Measurements from ENCODE around the gene ITPKC.

- TF ChIP-seq RAD51 (IDR thresholded peaks at IDR 0.05; ENCODE audit: borderline replicate concordance, low read depth) (no peak), ZNF780A (CRISPR knock-in tag; IDR thresholded peaks at IDR 0.05) (no peak), CTCF (IDR thresholded peaks at IDR 0.05 in 2 of 3, conservative IDR thresholded peaks at IDR 0.05 in 1 of 3; ENCODE audit: insufficient read depth in 2 of 3, low read depth in 1 of 3, low read length in 3 of 3) (no peak), RFX1 (IDR thresholded peaks at IDR 0.05) (no peak), CREB1 (IDR thresholded peaks at IDR 0.05) (no peak), CREB1 (CRISPR knock-in tag; IDR thresholded peaks at IDR 0.05) (no peak), REST (IDR thresholded peaks at IDR 0.05; ENCODE audit: borderline replicate concordance) (no peak), REST (CRISPR knock-in tag; IDR thresholded peaks at IDR 0.05; ENCODE audit: low read depth) (no peak), ZNF274 (IDR thresholded peaks at IDR 0.05; ENCODE audit: borderline replicate concordance, low read depth, low read length) (no peak), HNRNPH1 (optimal IDR thresholded peaks at IDR 0.05; ENCODE audit: low read depth, low read length) (no peak), CHD1 (IDR thresholded peaks at IDR 0.05; ENCODE audit: low read length) (no peak)
These were observed 68.6 kb downstream of the ITPKC start for GRCh38 chr19:40785526-40785925.
